ENCODE data around the gene HNRNPUL1. TPM values are rescaled to one million over a fixed set of nuclear protein-coding genes. Genes with fewer than 3 reads are reported as not detected.

HNRNPUL1 gene
- total RNA-seq, 1 experiment from 2014 or later, result 315 TPM

- no peaks in the 10 kb centered on the region for H3K9me3 Mint-ChIP-seq
Measured at GRCh38 chr19:41325947-41326706, 62.0 kb downstream of the HNRNPUL1 start.

More at GRCh38 chr19:41325947-41326706, 62.0 kb downstream of the HNRNPUL1 start:
- H2BK20ac ChIP-seq (ENCODE audit: low read depth, low read length, poor library complexity, severe bottlenecking), result no peak overlapping the region
- peak overlapping the region; percentile 45; the same call in 1 of the 2 replicates for H3K14ac ChIP-seq (ENCODE audit: insufficient read depth, low read length)
- H3K9ac ChIP-seq (ENCODE audit: extremely low read depth, insufficient read length, low read length), result no peak overlapping the region
- H2AK5ac ChIP-seq (ENCODE audit: insufficient read length, low read length), result no peak overlapping the region
- peaks cover 3% of the 10 kb centered on the region for H4K20me1 ChIP-seq (ENCODE audit: control insufficient read depth, insufficient read depth, insufficient read length)
- H3K27me3 ChIP-seq (ENCODE audit: insufficient read depth, low read length), result no peaks in the 10 kb centered on the region
- no peak overlapping the region for H2BK12ac ChIP-seq (ENCODE audit: insufficient read length, low read depth, low read length)
- no peak overlapping the region for H3T11ph ChIP-seq (ENCODE audit: low read length)
- no peak overlapping the region for H2BK15ac ChIP-seq (ENCODE audit: low read depth, low read length)
- Mint-ChIP-seq H3K36me3 (ENCODE audit: insufficient read depth in 1 of 3, low read depth in 3 of 3) (peaks cover 3 to 36% (median 10%) of the 10 kb centered on the region in 3 experiments; a peak in 5 of 7 replicates), H3K27ac (peak overlapping the region in 2 of 3 experiments; percentile 25 to 68; a peak in 3 of 7 replicates), H3K4me1 (peaks cover 49 to 53% of the 10 kb centered on the region in 2 experiments), H3K27me3 (ENCODE audit: low read depth) (peaks cover 1% of the 10 kb centered on the region; the same call in 1 of the 2 replicates), H3K4me3 (peak overlapping the region; percentile 46 to 73)
- H2AFZ ChIP-seq (ENCODE audit: low read length), result no peak overlapping the region
- H4K91ac ChIP-seq (ENCODE audit: insufficient read length, low read depth, low read length), result no peak overlapping the region
- H3K4ac ChIP-seq (ENCODE audit: low read depth, low read length), result no peak overlapping the region
- no peak overlapping the region for H3K56ac ChIP-seq (ENCODE audit: insufficient read length, low read depth, low read length)
- H3K79me2 ChIP-seq (ENCODE audit: insufficient read depth, low read length), result no peaks in the 10 kb centered on the region
- H4K8ac ChIP-seq (replicated peaks; ENCODE audit: insufficient read length, low read depth, low read length), result peak overlapping the region; percentile 21
- peak overlapping the region; percentile 93 for H3K23ac ChIP-seq (ENCODE audit: insufficient read length, low read depth, low read length)
- no CpG with 5 or more reads among the region's 30 CpGs for WGBS (ENCODE audit: extremely low coverage, insufficient read length, low lambda C conversion rate)
- H3K18ac ChIP-seq (ENCODE audit: insufficient read length, low read depth, low read length), result peak overlapping the region; percentile 51
- H3K27ac ChIP-seq (ENCODE audit: insufficient read length, low read depth, low read length), result no peak overlapping the region
- peaks cover 12% of the 10 kb centered on the region; the same call in 1 of the 2 replicates for H3K4me1 ChIP-seq (ENCODE audit: insufficient read depth, low read length)
- no peak overlapping the region for H2BK120ac ChIP-seq (ENCODE audit: low read depth, low read length, poor library complexity, severe bottlenecking)
- no peaks in the 10 kb centered on the region for H3K79me1 ChIP-seq (ENCODE audit: insufficient read depth, low read depth, low read length, poor library complexity, severe bottlenecking)
- H4K5ac ChIP-seq (ENCODE audit: insufficient read length, low read depth, low read length), result peak overlapping the region; percentile 10
- peaks cover 14% of the 10 kb centered on the region for H3K23me2 ChIP-seq (ENCODE audit: insufficient read length, low read depth, low read length, poor library complexity, severe bottlenecking)
- no peak overlapping the region for H2BK5ac ChIP-seq (ENCODE audit: insufficient read length, low read length)
- peak overlapping the region; percentile 97 for H3K4me2 ChIP-seq (ENCODE audit: insufficient read depth, insufficient read length, low read length)
- DNase-seq, result no peak
- no peaks in the 10 kb centered on the region for H3K9me3 ChIP-seq (ENCODE audit: control insufficient read depth, low read depth, low read length)
- no peak for TF ChIP-seq CTCF (conservative IDR thresholded peaks at IDR 0.05)

All from H9 (cell line).